ENCODE data around the gene PERM1. TPM values are rescaled to one million over a fixed set of nuclear protein-coding genes. Genes with fewer than 3 reads are reported as not detected.

Gene PERM1
- total RNA-seq, 1 experiment from 2014 or later, result 0.39 TPM

DNA sequence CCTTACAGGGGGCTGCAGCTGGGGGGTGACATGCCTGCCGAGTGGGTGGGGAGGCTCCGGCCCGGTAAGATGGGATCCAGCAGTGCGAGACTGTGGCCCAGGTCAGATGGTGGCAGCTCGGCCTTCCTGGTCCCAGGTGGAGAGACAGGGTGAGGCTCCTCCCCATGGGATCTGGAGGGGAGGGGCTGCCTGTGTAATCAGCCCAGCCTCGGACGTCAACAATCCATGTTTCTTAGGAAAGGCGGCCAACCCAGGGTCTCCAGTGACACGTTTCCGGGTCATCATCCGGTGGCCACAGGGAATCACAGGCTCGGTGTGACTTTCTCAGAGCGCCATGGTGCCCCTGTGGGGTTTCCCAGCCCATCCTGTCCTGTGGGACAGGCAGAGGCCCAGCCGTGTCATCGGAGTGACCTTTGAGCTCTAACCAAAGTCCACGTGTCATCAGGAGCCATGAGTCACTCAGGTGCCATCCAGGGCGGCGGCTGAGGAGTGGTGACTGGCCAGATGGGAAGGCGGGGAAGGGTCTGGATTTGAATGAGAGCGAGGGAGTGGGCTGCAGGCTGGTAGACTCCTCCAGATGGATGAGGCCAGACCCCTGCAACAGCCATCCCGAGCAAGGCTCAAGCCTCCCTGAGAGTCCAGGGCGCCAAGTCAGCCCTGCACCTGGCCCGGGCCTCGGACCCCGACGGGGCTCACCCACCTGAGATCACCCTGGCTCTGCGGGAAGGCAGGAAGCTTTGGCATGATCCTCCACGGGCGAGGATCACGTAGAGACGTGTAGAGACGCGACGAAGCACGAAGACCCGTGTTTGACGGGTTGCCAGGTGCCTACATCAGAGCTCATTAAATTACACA, 24.6 kb upstream of the PERM1 start:
- H3K36me3 ChIP-seq (ENCODE audit: control insufficient read depth in 1 of 2, insufficient read depth in 2 of 2, low read length in 2 of 2), result no peaks in the 10 kb centered on the region
- POLR2A ChIA-PET, result interaction anchor here (0.5 to 1.7 kb wide), 5 partner anchors 10 to 156 kb away, joined by 3 to 4 read pairs (median 4); no protein-coding TSS in a partner anchor
- H3K4me1 ChIP-seq (ENCODE audit: control insufficient read depth in 1 of 2, insufficient read depth in 2 of 2, low read length in 2 of 2), result peaks cover 35 to 55% of the 10 kb centered on the region in 2 experiments
- H4K20me1 ChIP-seq (ENCODE audit: insufficient read depth), result no peaks in the 10 kb centered on the region
- no TSS peak for BruUV-seq (replicated peaks)
- TF ChIP-seq POLR2AphosphoS5 (IDR thresholded peaks at IDR 0.05; ENCODE audit: low read depth, low read length) (peak; percentile 33), YY1 (IDR thresholded peaks at IDR 0.05; ENCODE audit: extremely low read depth, insufficient replicate concordance, low read depth, low read length) (peak; percentile 27), CBX3 (IDR thresholded peaks at IDR 0.05; ENCODE audit: low read depth) (no peak), TCF7L2 (IDR thresholded peaks at IDR 0.05; ENCODE audit: borderline replicate concordance, extremely low read depth, insufficient read depth, insufficient read length) (no peak), JUND (IDR thresholded peaks at IDR 0.05) (no peak), SRF (IDR thresholded peaks at IDR 0.05; ENCODE audit: low read depth) (no peak), EZH2phosphoT487 (IDR thresholded peaks at IDR 0.05; ENCODE audit: borderline replicate concordance) (no peak)
- TF ChIP-seq, protein P1, sequence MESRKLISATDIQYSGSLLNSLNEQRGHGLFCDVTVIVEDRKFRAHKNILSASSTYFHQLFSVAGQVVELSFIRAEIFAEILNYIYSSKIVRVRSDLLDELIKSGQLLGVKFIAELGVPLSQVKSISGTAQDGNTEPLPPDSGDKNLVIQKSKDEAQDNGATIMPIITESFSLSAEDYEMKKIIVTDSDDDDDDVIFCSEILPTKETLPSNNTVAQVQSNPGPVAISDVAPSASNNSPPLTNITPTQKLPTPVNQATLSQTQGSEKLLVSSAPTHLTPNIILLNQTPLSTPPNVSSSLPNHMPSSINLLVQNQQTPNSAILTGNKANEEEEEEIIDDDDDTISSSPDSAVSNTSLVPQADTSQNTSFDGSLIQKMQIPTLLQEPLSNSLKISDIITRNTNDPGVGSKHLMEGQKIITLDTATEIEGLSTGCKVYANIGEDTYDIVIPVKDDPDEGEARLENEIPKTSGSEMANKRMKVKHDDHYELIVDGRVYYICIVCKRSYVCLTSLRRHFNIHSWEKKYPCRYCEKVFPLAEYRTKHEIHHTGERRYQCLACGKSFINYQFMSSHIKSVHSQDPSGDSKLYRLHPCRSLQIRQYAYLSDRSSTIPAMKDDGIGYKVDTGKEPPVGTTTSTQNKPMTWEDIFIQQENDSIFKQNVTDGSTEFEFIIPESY (IDR thresholded peaks at IDR 0.05; ENCODE audit: extremely low read depth, insufficient replicate concordance, low read length), result peak; percentile 38
- H3K27me3 ChIP-seq (ENCODE audit: insufficient read depth, low read length), result no peaks in the 10 kb centered on the region
- no peak overlapping the region for H2AFZ ChIP-seq (ENCODE audit: low read depth, low read length, poor library complexity, severe bottlenecking)
- H3K9ac ChIP-seq (ENCODE audit: low read length), result peak overlapping the region; percentile 82
- peak; percentile 81 for DNase-seq (ENCODE audit: low read depth, low spot score)
- H3K9me2 ChIP-seq (ENCODE audit: insufficient read depth), result no peaks in the 10 kb centered on the region
- peak overlapping the region; percentile 60 for H3K27ac ChIP-seq (ENCODE audit: low read depth, low read length)
- CTCF ChIA-PET, result interaction anchor here (0.8 to 1.5 kb wide), 6 partner anchors 9 to 285 kb away, joined by 3 to 5 read pairs (median 4); no protein-coding TSS in a partner anchor
- H3K79me2 ChIP-seq (ENCODE audit: insufficient read depth, low read length), result no peaks in the 10 kb centered on the region; the same call in 1 of the 2 replicates
- intact Hi-C loops (cut with micrococcal nuclease), result no loop called here
- no peaks in the 10 kb centered on the region for H3K9me3 ChIP-seq (ENCODE audit: control insufficient read depth in 1 of 2, insufficient read depth in 1 of 2, low read depth in 1 of 2, low read length in 2 of 2)
- RAD21 ChIA-PET (ENCODE audit: low non-redundant PET in 1 of 2, low total read pairs in 2 of 2, uncharacterized antibody in 2 of 2, unreplicated experiment in 2 of 2), result no interaction called here
- H3K4me2 ChIP-seq (ENCODE audit: low read length), result peak overlapping the region; percentile 93
- peak overlapping the region; percentile 29 to 56 for H3K4me3 ChIP-seq (replicated peaks in 1 of 2; ENCODE audit: low read depth in 1 of 2, low read length in 2 of 2)
- peak; percentile 77 for ATAC-seq

All from HCT116 (cell line).